ENCODE results near the gene ARSG. TPM values are rescaled to one million over a fixed set of nuclear protein-coding genes. Genes with fewer than 3 reads are reported as not detected.

ARSG gene
- total RNA-seq, 2 donors from 2014 or later, result 4.4 to 14.1 TPM

DNA sequence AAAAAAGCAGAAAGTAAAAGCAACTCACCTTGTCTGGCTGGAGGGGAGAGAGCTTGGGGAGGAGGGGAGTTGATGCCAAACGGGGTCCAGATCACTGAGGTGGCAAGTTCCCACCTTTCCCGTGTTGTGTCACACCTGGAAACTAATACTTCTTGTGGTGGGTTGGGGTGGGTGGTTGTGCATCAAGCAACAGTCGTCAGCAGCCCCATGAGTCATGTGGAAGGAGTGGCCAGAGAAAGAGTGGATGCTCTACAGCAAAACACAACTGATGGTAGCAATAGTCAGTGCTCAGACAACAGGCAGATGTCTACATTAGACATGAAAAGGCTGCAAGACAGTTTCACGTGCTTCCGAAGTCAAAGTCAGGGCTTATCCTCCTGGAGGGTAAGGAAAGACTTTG is 35.4 kb downstream of the ARSG start:
- Mint-ChIP-seq H3K27me3 (ENCODE audit: insufficient read depth) (peaks cover 16% of the 10 kb centered on the region), H3K4me1 (peaks cover 8% of the 10 kb centered on the region), H3K9me3 (peaks cover 44% of the 10 kb centered on the region), H3K36me3 (ENCODE audit: low read depth) (peaks cover 7% of the 10 kb centered on the region), H3K27ac (no peak overlapping the region), H3K4me3 (no peak overlapping the region)
- Histone ChIP-seq H3K9ac (ENCODE audit: extremely low read depth, low read length, poor library complexity, severe bottlenecking) (no peak overlapping the region), H3K4me3 (ENCODE audit: low read length) (no peak overlapping the region), H3K27me3 (ENCODE audit: control insufficient read depth, insufficient read depth, low read length, poor library complexity, severe bottlenecking) (peaks cover 10% of the 10 kb centered on the region), H3K9me3 (ENCODE audit: control insufficient read depth, low read length) (peaks cover 37% of the 10 kb centered on the region), H3K4me1 (ENCODE audit: control insufficient read depth, insufficient read depth, low read length) (peaks cover 2% of the 10 kb centered on the region), H3K27ac (ENCODE audit: low read depth, low read length) (no peak overlapping the region), H3K36me3 (ENCODE audit: control insufficient read depth, insufficient read depth, low read length) (no peaks in the 10 kb centered on the region)
- TF ChIP-seq, protein P1, sequence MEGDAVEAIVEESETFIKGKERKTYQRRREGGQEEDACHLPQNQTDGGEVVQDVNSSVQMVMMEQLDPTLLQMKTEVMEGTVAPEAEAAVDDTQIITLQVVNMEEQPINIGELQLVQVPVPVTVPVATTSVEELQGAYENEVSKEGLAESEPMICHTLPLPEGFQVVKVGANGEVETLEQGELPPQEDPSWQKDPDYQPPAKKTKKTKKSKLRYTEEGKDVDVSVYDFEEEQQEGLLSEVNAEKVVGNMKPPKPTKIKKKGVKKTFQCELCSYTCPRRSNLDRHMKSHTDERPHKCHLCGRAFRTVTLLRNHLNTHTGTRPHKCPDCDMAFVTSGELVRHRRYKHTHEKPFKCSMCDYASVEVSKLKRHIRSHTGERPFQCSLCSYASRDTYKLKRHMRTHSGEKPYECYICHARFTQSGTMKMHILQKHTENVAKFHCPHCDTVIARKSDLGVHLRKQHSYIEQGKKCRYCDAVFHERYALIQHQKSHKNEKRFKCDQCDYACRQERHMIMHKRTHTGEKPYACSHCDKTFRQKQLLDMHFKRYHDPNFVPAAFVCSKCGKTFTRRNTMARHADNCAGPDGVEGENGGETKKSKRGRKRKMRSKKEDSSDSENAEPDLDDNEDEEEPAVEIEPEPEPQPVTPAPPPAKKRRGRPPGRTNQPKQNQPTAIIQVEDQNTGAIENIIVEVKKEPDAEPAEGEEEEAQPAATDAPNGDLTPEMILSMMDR (conservative IDR thresholded peaks at IDR 0.05), result no peak
- DNase-seq, result no peak
- WGBS, 2 experiments (ENCODE audit: insufficient coverage in 1 of 2, insufficient read length in 1 of 2), result 88 to 91% methylated on average over 4 to 5 of the region's 5 CpGs

GRCh38 chr17:68327823-68328557 is 36.7 kb downstream of the ARSG start:
- 94% methylated on average over 8 of the region's 8 CpGs for WGBS, 2 experiments (ENCODE audit: insufficient coverage in 1 of 2, insufficient read length in 1 of 2)
- no peak overlapping the region for H3K27ac ChIP-seq (ENCODE audit: low read depth, low read length)
- H3K27ac Mint-ChIP-seq, result no peak overlapping the region
- peaks cover 13% of the 10 kb centered on the region for H3K36me3 Mint-ChIP-seq (ENCODE audit: low read depth)
- TF ChIP-seq, protein P1 (conservative IDR thresholded peaks at IDR 0.05), result peak; percentile 46
- H3K4me3 Mint-ChIP-seq, result no peak overlapping the region
- H3K4me1 Mint-ChIP-seq, result peaks cover 4% of the 10 kb centered on the region
- no peak overlapping the region for H3K4me3 ChIP-seq (ENCODE audit: low read length)
- peaks cover 2% of the 10 kb centered on the region for H3K4me1 ChIP-seq (ENCODE audit: control insufficient read depth, insufficient read depth, low read length)
- no peak for DNase-seq
- H3K27me3 ChIP-seq (ENCODE audit: control insufficient read depth, insufficient read depth, low read length, poor library complexity, severe bottlenecking), result peaks cover 10% of the 10 kb centered on the region
- peaks cover 16% of the 10 kb centered on the region for H3K27me3 Mint-ChIP-seq (ENCODE audit: insufficient read depth)
- no peak overlapping the region for H3K9ac ChIP-seq (ENCODE audit: extremely low read depth, low read length, poor library complexity, severe bottlenecking)
- H3K36me3 ChIP-seq (ENCODE audit: control insufficient read depth, insufficient read depth, low read length), result no peaks in the 10 kb centered on the region
- H3K9me3 Mint-ChIP-seq, result peaks cover 56% of the 10 kb centered on the region
- H3K9me3 ChIP-seq (ENCODE audit: control insufficient read depth, low read length), result peaks cover 37% of the 10 kb centered on the region

DNA sequence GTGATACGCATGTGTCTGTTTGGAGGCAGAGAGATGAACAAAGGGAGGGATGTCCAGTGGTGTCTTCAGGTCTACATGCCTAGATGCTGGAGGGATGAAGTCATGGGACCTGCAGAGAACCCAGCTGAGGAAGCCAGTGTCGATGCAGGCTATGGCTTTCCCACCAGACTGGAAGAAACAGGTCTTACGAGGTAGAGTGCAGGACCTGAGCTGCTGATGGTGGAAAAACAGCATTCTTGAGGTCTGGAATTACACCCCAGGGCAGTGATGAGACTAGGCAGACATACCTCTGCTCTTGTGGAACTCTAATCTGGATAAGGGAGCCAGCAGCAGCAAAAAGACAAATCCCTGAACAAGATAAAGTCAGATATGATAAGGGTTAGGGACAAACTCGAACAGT is 37.4 kb downstream of the ARSG start:
- H3K9me3 ChIP-seq (ENCODE audit: control insufficient read depth, low read length), result peaks cover 37% of the 10 kb centered on the region
- peaks cover 16% of the 10 kb centered on the region for H3K27me3 Mint-ChIP-seq (ENCODE audit: insufficient read depth)
- 72 to 89% methylated on average over 3 to 4 of the region's 4 CpGs for WGBS, 2 experiments (ENCODE audit: insufficient coverage in 1 of 2, insufficient read length in 1 of 2)
- H3K27ac Mint-ChIP-seq, result no peak overlapping the region
- peaks cover 10% of the 10 kb centered on the region for H3K27me3 ChIP-seq (ENCODE audit: control insufficient read depth, insufficient read depth, low read length, poor library complexity, severe bottlenecking)
- no peak overlapping the region for H3K4me3 ChIP-seq (ENCODE audit: low read length)
- H3K4me1 Mint-ChIP-seq, result peaks cover 4% of the 10 kb centered on the region
- no peaks in the 10 kb centered on the region for H3K36me3 ChIP-seq (ENCODE audit: control insufficient read depth, insufficient read depth, low read length)
- H3K36me3 Mint-ChIP-seq (ENCODE audit: low read depth), result peaks cover 13% of the 10 kb centered on the region
- peaks cover 58% of the 10 kb centered on the region for H3K9me3 Mint-ChIP-seq
- peaks cover 2% of the 10 kb centered on the region for H3K4me1 ChIP-seq (ENCODE audit: control insufficient read depth, insufficient read depth, low read length)
- no peak for DNase-seq
- no peak overlapping the region for H3K4me3 Mint-ChIP-seq
- TF ChIP-seq, protein P1 (conservative IDR thresholded peaks at IDR 0.05), result no peak
- no peak overlapping the region for H3K27ac ChIP-seq (ENCODE audit: low read depth, low read length)
- no peak overlapping the region for H3K9ac ChIP-seq (ENCODE audit: extremely low read depth, low read length, poor library complexity, severe bottlenecking)

Measured in endodermal cell (in vitro differentiated cells).